CD4-positive, CD25-positive, alpha-beta regulatory T cell (primary cell): Measurements from ENCODE around the gene NPFFR1. TPM values are rescaled to one million over a fixed set of nuclear protein-coding genes. Genes with fewer than 3 reads are reported as not detected.

Experiments
- ATAC-seq, 2 donors: fragments of 150-1000 bp; cut with Tn5 transposase; one replicate each; pipeline ENCODE4 v1.10.0; 2021; ENCODE audit warnings: low read depth in 2 of 2, moderate number of reproducible peaks in 2 of 2, moderate library complexity in 1 of 2
- DNase-seq, 3 donors: peaks; one replicate each; pipeline versions ENCODE4 v3.0.0 to v3.0.0-alpha.2; 2012 to 2022; ENCODE audit warnings: mixed read lengths in 1 of 3
- H3K27ac ChIP-seq: one replicate; pipeline ENCODE4 v1.7.0; 2013; ENCODE audit warnings: mild to moderate bottlenecking, low read length; ENCODE audit not compliant: insufficient read depth, poor library complexity, severe bottlenecking
- H3K27me3 ChIP-seq: one replicate; pipeline ENCODE4 v1.7.0; 2013; ENCODE audit warnings: low read length; ENCODE audit not compliant: control insufficient read depth, insufficient read depth
- H3K36me3 ChIP-seq: one replicate; pipeline ENCODE4 v1.7.0; 2013; ENCODE audit warnings: mild to moderate bottlenecking, low read length, moderate library complexity; ENCODE audit not compliant: control insufficient read depth, insufficient read depth
- H3K4me1 ChIP-seq: 2 replicates; pipeline ENCODE4 v1.7.0; 2013; ENCODE audit warnings: mild to moderate bottlenecking, low read length; ENCODE audit not compliant: insufficient read depth, control insufficient read depth, poor library complexity, severe bottlenecking
- H3K4me3 ChIP-seq: one replicate; pipeline ENCODE4 v1.7.0; 2013; ENCODE audit warnings: low read depth, mild to moderate bottlenecking, low read length, moderate library complexity
- H3K9me3 ChIP-seq, 2 experiments: 1 replicate in 1 of 2; 2 replicates in 1 of 2; pipeline ENCODE4 v1.7.0; 2013; ENCODE audit warnings: low read length in 2 of 2, mild to moderate bottlenecking in 1 of 2, moderate library complexity in 1 of 2; ENCODE audit not compliant: control insufficient read depth in 2 of 2
- H3K27ac Mint-ChIP-seq, 3 donors: one replicate each; pipeline ENCODE4 v1.8.0; 2020 to 2022; ENCODE audit warnings: mild to moderate bottlenecking in 3 of 3, mixed read lengths in 3 of 3, moderate library complexity in 2 of 3
- H3K27me3 Mint-ChIP-seq: one replicate; pipeline ENCODE4 v1.8.0; 2022; ENCODE audit warnings: mild to moderate bottlenecking, mixed read lengths
- H3K36me3 Mint-ChIP-seq: one replicate; pipeline ENCODE4 v1.8.0; 2020; ENCODE audit warnings: mixed read lengths
- H3K4me1 Mint-ChIP-seq, 4 donors: one replicate each; pipeline ENCODE4 v1.8.0; 2020 to 2022; ENCODE audit warnings: mixed read lengths in 4 of 4, mild to moderate bottlenecking in 1 of 4
- H3K4me3 Mint-ChIP-seq, 4 donors: one replicate each; pipeline ENCODE4 v1.8.0; 2020 to 2022; ENCODE audit warnings: mild to moderate bottlenecking in 4 of 4, mixed read lengths in 4 of 4, moderate library complexity in 3 of 4
- H3K9me3 Mint-ChIP-seq, 7 donors: one replicate each; pipeline ENCODE4 v1.8.0; 2020 to 2022; ENCODE audit warnings: mixed read lengths in 7 of 7, mild to moderate bottlenecking in 3 of 7, moderate library complexity in 2 of 7
- polyA plus RNA-seq, 4 donors: library from polyadenylated mRNA; unstranded; fragments of 300-500 nt; fragmentation: Illumina TruSeq; gene quantifications; one replicate each; pipeline ENCODE4 v1.2.3, GENCODE V29; 2021
- total RNA-seq: library from RNA; stranded (reverse); gene quantifications from one replicate; pipeline ENCODE4 v1.2.3, GENCODE V29; 2022

The NPFFR1 gene
- total and polyA plus RNA-seq, 5 donors from 2014 or later = not detected

- H3K9me3 Mint-ChIP-seq = no peaks in the 10 kb centered on the region
- peaks cover 13% of the 10 kb centered on the region for H3K36me3 ChIP-seq
- no peaks in the 10 kb centered on the region for H3K27me3 ChIP-seq
- no peak for DNase-seq
- peaks cover 19% of the 10 kb centered on the region for H3K36me3 Mint-ChIP-seq
- H3K4me1 Mint-ChIP-seq = peaks cover 2 to 27% (median 9%) of the 10 kb centered on the region in 4 donors
- no peak overlapping the region for H3K27ac ChIP-seq
- H3K4me1 ChIP-seq = no peaks in the 10 kb centered on the region
- no peaks in the 10 kb centered on the region for H3K27me3 Mint-ChIP-seq
- ATAC-seq = no peak
- H3K4me3 ChIP-seq = no peak overlapping the region
- no peaks in the 10 kb centered on the region for H3K9me3 ChIP-seq
- peak overlapping the region in 2 of 3 donors; percentile 10 to 84 for H3K27ac Mint-ChIP-seq
- no peak overlapping the region for H3K4me3 Mint-ChIP-seq
Measured at GRCh38 chr10:70198696-70199466, 84.9 kb downstream of the NPFFR1 start.

Other genes starting within 250 kb of the NPFFR1 start
- gene MACROH2A2, start 231.2 kb downstream of the NPFFR1 start, total RNA-seq = 2.4 TPM
- gene MACROH2A2, start 231.2 kb downstream of the NPFFR1 start, polyA plus RNA-seq = 1 to 10 TPM; 3.2 to 4.1 (median 3.5) TPM
- 5.5 TPM for gene AIFM2, start 151.2 kb downstream of the NPFFR1 start, total RNA-seq
- gene AIFM2, start 151.2 kb downstream of the NPFFR1 start, polyA plus RNA-seq = 1 to 10 TPM; 2.0 to 2.4 (median 2.2) TPM
- 15.2 TPM for gene TYSND1, start 137.3 kb downstream of the NPFFR1 start, total RNA-seq
- 10 to 100 TPM; 15.0 to 28.1 (median 20.3) TPM for gene TYSND1, start 137.3 kb downstream of the NPFFR1 start, polyA plus RNA-seq
- gene SAR1A, start 113.5 kb downstream of the NPFFR1 start, total RNA-seq = 108 TPM
- gene SAR1A, start 113.5 kb downstream of the NPFFR1 start, polyA plus RNA-seq = 10 to 100 TPM; 14.5 to 46.4 (median 31.1) TPM
- gene PPA1, start 50.6 kb downstream of the NPFFR1 start, total RNA-seq = 54.3 TPM
- gene PPA1, start 50.6 kb downstream of the NPFFR1 start, polyA plus RNA-seq = 100 to 1,000 TPM; 142 to 232 (median 167) TPM
- gene LRRC20, start 98.6 kb upstream of the NPFFR1 start, total RNA-seq = 2.3 TPM
- gene LRRC20, start 98.6 kb upstream of the NPFFR1 start, polyA plus RNA-seq = 1 to 10 TPM in 3 of 4 donors, under 1 TPM in 1; 0.93 to 3.1 (median 1.8) TPM
- 53.1 TPM for gene EIF4EBP2, start 120.1 kb upstream of the NPFFR1 start, total RNA-seq
- gene EIF4EBP2, start 120.1 kb upstream of the NPFFR1 start, polyA plus RNA-seq = 10 to 100 TPM; 77.3 to 86.4 (median 85.1) TPM
- gene NODAL, start 157.7 kb upstream of the NPFFR1 start, total RNA-seq = not detected
- under 1 TPM in 3 of 4 donors, not detected in 1; 0.09 to 0.22 (median 0.17) TPM for gene NODAL, start 157.7 kb upstream of the NPFFR1 start, polyA plus RNA-seq
- not detected for gene PALD1, start 194.8 kb upstream of the NPFFR1 start, total RNA-seq
- gene PALD1, start 194.8 kb upstream of the NPFFR1 start, polyA plus RNA-seq = not detected